Choroid plexus epithelial cell (primary cell): Measurements from ENCODE around the gene SSBP2.

Experiments
- DNase-seq: peaks from one replicate; pipeline ENCODE4 v3.0.0-alpha.2; 2010; ENCODE audit warnings: low read depth
- H3K4me3 ChIP-seq: 2 replicates; pipeline ENCODE4 v1.5.1; 2011; ENCODE audit warnings: low read depth, mild to moderate bottlenecking, control low read depth, low read length, moderate library complexity
- TF ChIP-seq, protein P1 (sequence below): conservative IDR thresholded peaks from 2 replicates; pipeline ENCODE4 v1.5.1; 2011; ENCODE audit warnings: low read depth, mild to moderate bottlenecking, control low read depth, inconsistent platforms, low read length, moderate library complexity

SSBP2 gene

DNA sequence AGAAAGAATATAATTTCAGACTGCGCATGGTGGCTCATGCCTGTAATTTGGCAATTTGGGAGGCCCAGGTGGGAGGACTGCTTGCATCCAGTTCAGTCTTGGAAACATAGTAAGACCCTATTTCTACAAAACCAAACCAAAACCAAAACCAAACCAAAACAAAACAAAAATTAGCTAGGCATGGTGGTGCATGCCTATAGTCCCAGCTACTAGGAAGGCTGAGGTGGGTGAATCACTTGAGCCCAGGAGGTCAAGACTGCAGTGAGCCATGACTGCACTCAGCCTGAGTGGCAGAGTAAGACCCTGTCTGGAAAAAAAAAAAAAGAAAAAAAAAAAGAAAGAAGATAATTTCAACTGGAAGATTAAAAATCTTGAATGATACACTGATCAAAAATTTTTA is 220.0 kb downstream of the SSBP2 start:
- no peak overlapping the region for H3K4me3 ChIP-seq
- no peak for DNase-seq
- TF ChIP-seq, protein P1, sequence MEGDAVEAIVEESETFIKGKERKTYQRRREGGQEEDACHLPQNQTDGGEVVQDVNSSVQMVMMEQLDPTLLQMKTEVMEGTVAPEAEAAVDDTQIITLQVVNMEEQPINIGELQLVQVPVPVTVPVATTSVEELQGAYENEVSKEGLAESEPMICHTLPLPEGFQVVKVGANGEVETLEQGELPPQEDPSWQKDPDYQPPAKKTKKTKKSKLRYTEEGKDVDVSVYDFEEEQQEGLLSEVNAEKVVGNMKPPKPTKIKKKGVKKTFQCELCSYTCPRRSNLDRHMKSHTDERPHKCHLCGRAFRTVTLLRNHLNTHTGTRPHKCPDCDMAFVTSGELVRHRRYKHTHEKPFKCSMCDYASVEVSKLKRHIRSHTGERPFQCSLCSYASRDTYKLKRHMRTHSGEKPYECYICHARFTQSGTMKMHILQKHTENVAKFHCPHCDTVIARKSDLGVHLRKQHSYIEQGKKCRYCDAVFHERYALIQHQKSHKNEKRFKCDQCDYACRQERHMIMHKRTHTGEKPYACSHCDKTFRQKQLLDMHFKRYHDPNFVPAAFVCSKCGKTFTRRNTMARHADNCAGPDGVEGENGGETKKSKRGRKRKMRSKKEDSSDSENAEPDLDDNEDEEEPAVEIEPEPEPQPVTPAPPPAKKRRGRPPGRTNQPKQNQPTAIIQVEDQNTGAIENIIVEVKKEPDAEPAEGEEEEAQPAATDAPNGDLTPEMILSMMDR, result no peak

DNA sequence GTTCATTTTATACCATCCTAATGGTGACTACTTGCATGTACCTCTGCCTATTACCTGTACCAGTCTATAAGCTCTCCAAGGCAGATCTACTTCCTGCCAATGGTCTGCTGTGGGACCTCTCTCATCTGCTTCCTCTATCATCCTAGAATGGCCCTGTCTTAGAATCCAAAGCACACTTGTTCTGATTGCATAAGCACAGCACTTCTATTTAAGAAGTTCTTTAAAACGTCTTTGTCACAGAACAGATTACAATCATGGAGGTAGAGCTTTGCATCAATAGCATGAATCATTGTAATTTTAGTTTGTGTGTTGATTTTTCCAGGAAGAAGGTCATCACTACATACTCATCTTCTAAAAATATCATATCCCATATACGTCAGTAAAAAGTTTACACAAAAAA is 225.2 kb downstream of the SSBP2 start:
- TF ChIP-seq, protein P1, result no peak
- H3K4me3 ChIP-seq, result no peak overlapping the region
- peak; percentile 54 for DNase-seq

DNA sequence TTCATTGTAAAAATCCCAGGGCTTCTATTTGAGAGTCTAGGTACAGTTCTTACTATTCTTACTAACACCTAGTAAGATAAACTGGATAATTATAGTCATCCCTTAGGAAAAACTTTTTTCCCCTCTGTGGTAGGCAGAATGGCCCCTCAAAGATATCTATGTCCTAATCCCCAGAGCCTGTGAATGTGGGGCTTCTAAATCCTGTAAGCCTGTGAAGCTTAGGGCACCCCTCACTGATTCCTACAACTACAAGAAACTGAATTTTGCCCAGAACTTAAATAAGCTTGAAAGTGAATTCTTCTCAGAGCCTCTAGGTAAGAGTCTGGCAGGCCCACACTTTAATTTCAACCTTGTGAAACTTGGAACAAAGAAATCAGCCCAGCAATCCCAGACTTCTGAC is 226.9 kb downstream of the SSBP2 start:
- DNase-seq, result no peak
- TF ChIP-seq, protein P1, result no peak
- H3K4me3 ChIP-seq, result no peak overlapping the region

DNA sequence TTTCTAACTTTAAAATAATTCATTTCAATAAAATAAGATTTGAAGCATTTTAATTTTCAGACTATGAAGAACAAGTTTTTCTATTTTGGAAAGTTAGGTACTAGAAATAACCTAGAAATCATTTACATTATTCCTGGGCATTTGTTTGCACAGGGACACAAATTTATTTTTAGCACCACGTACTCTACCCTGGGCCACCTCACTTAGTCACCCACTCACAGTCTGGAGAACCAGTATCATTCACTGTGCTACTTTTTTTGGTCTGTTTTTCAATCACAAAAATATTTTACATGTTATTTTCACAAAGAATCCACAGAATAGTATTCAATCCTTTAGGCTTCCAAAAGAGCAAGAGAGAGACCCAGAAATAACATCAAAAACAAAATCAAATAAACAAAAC is 228.3 kb downstream of the SSBP2 start:
- DNase-seq, result no peak
- no peak overlapping the region for H3K4me3 ChIP-seq
- TF ChIP-seq, protein P1, result no peak

DNA sequence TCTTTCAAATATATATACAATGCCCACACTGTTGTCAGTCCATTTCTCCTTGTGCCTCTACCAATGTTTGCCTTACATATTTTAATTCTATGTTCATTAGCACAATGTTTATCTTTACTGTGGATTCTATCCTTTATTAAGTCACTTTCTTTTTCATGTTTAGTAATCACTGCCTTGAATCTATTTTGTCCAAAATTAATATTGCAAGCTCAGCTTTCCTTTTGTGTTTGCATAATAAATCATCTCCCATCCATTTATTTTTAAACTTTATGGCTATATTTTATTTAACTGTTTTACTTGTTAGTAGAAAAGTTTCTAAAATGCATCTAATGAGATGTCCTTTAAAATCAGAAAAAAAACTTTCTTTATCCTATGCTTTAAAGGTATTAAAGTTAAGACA is 230.1 kb downstream of the SSBP2 start:
- no peak overlapping the region for H3K4me3 ChIP-seq
- TF ChIP-seq, protein P1, result no peak
- no peak for DNase-seq

DNA sequence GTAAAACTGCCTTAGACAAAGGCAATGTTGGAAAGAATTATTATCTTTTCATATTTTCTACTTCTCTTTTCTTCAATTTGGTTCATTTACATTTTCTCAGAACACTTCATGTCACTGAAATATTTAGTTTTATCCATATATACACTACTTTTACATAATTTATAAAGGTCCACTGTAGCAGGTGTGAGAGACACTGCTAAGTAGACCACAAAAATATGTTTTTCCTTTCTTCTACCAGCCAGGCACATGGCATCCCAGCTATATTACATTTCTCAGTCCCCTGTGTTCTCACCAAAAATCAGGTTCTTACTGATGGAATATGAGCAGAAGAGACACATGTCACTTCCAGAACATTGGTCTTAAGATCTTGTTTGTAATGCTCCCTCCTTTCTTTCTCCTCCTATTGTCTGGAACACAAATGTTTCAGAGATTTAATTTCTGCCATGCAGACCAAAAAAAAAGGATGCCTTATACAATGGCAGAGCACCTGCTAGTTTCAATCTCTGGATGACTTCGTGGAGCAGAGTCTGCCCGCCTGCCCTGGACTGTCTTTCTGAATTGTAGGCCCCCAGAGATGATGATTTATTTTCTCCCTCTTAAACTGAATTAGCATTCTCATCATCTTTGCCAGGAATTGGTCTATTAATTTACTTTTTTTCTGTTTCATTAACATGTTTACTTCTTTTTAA is 231.5 kb downstream of the SSBP2 start:
- TF ChIP-seq, protein P1, result no peak
- H3K4me3 ChIP-seq, result no peak overlapping the region
- no peak for DNase-seq

DNA sequence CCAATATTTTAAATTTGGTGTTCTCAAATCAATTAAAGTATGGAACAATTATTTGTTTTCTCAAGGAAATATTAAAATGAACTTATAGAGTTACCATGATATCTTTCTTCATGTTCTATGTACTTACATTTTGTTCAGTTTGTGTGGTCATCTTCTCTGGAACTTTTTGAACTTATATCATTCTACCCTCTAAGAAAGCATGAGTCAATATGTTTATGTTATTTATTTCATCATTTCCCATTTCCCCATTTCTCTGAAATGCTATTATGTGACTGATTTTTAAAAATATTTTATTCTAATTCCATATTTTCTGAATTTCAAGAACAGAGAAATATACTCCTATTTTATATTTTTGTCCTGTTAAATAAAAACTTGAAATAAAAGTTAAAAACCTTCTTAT is 233.4 kb downstream of the SSBP2 start:
- DNase-seq, result peak; percentile 31
- TF ChIP-seq, protein P1, result no peak
- H3K4me3 ChIP-seq, result no peak overlapping the region
